RCC 7860 (cell line): ENCODE measurements around the gene MICA.
"Not testable (repeated sequence)": the region's sequence is repeated elsewhere in the genome, so short reads cannot be mapped to it uniquely, and the experiment has no call there.

Experiments
- DNase-seq: peaks from one replicate; pipeline ENCODE4 v3.0.0-alpha.2; 2015; ENCODE audit warnings: low spot score
- FAIRE-seq: peaks from 2 replicates; lab custom pipeline; 2012; peaks lifted over from hg19 to GRCh38; lab: Jason Lieb, UNC

MICA gene

GRCh38 chr6:31453259-31453658 lies 49.9 kb downstream of the MICA start:
- DNase-seq (no peak), FAIRE-seq (no peak)

DNA sequence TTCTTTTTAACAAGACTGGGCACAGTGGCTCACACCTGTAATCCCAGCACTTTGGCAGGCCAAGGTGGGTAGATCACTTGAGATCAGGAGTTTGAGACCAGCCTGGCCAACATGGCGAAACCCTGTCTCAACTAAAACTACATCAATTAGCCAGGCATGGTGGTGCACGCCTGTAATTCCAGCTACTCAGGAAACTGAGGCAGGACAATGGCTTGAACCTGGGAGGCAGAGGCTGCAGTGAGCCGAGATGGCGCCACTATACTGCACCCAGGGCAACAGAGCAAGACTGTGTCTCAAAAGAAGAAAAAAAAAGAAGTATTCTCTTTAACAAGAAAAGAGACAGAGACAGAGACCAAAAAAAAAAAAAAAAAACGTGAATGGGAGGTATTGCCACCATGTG lies 56.5 kb downstream of the MICA start:
- not testable (repeated sequence) for FAIRE-seq, DNase-seq

DNA sequence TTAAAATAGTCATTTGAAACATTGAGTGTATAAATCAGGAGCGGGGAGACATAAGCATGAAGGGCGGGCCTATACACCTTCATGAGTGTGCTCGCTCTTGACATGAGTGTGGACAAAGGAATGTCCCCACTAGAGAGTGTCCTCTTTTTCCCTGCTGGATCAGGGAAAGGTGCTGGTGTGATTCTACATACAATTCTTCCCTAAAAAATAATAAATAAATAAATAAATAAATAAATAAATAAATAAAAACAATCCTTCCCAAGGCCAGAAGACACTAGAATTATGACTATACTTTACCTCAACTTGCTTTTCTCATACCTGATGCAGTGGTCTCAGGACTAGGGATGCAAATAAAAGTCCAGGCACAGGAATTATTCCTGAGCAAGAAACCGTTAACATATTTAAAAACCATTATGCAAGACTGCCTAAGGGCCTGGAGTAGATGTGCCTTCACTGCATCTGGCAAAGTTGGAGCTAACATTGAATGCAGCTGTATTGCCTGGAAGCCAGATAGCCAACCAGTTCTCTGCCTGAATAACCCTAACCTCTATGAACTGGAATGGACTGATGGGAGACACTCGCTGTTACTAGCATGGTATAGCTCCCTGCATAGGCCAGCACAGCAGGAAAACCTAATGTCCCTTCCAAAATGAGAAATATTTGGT lies 57.1 kb downstream of the MICA start:
- FAIRE-seq (no peak), DNase-seq (no peak)

DNA sequence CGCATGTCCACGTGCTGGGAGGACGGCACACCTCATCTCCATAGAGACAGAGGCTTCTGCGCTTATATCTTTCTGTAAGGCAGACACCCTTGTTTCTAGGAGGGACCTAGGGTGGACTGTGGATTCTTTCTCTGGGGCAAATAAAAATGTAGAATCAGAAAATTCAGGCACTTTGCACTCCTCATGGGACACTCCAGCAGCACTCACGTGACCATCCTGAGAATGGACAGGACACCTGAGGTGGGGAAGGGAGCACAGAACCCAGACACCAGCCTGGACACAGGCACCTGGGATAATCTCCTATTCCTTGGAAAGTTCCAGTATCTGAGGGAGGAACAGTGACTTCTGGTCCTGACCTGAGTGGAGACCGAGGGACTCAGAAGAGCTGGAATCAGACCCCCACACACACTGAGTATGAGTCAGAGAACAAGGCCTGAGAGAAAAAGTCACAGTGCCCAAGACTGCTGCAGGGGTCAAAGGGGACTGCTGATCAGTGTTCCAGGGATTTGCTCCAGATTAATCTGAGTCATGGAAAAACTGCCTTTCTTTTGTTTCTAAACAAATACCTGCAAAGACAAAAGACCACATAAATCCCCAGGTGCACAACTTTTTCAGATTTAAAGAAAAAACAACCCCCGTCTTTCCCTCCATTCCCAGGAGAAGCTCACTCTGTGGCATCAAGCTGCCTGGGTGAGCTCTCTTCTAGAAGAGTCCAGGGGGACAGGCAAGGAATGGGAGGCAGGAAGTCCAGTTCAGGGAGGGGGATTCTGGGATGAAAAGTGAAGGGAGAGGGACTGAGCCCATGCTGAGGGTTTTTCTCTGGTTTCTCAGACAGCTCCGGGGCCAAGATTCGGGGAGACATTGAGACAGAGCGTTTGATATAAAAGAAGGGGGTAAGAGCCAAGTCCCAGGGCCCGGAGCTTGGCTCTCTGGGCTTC lies 58.9 kb downstream of the MICA start:
- FAIRE-seq (no peak), DNase-seq (no peak)

DNA sequence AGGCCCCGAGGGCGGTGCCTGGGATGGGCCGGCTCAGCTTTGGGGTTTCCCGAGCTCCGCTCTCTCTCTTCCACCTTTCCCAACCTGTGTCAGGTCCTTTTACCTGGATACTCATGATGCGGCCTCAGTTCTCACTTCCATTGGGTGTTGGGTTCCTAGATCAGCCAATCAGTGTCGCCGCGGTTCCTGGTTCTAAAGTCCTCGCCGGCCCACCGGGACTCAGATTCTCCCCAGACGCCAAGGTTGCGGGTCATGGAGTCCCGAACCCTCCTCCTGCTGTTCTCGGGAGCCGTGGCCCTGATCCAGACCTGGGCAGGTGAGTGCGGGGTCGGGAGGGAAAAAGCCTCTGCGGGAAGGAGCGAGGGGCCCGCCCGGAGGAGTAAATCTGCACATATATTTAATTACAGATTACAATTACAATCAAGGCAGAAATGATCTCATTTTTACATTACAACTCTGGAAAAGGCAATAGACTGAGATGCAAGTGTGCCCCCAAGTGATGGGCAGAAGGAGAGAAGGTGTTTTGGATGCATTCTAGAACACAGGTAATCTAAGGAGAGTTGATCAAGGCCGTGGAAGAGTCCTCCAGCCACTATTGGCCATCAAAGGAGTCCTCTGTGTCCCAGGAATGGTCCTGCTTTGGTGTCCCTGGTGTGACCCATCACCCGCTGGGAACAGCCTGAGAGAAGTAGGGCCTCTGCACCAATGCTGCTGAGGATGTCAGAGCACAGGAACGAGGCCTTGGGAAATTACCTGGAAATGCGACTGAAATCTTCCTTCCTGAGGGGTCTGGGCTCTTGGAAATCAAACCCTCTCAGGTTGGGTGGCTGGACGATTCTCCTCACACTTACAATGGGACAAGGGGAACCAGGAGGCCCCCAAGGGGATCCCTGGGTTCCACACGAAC lies 59.8 kb downstream of the MICA start:
- FAIRE-seq (no peak), DNase-seq (peak; percentile 29)

- FAIRE-seq (no peak), DNase-seq (no peak)
Measured at GRCh38 chr6:31464252-31465184, 61.1 kb downstream of the MICA start.
